Activated CD4-positive, alpha-beta memory T cell treated with anti-CD3 and anti-CD28 coated beads, Interleukin-2, amount 10 ng/mL, durations not matched to agents 7 days and 5 days (primary cell): ENCODE measurements around the gene TXNL4B. TPM values are rescaled to one million over a fixed set of nuclear protein-coding genes. Genes with fewer than 3 reads are reported as not detected.

Experiments
- total RNA-seq, 2 experiments: library from RNA; stranded (reverse); gene quantifications; one replicate each; pipeline ENCODE4 v1.2.3, GENCODE V29; 2021

The TXNL4B gene
- total RNA-seq, 2 experiments from 2014 or later: 15.3 to 16.2 TPM

Other genes starting within 250 kb of the TXNL4B start
- gene ATXN1L, start 247.6 kb downstream of the TXNL4B start, total RNA-seq: 10 to 100 TPM; 23.6 to 24.8 TPM
- 10 to 100 TPM; 11.4 to 11.9 TPM for gene ZNF821, start 209.4 kb downstream of the TXNL4B start, total RNA-seq
- 100 to 1,000 TPM; 227 to 229 TPM for gene IST1, start 198.1 kb downstream of the TXNL4B start, total RNA-seq
- gene PKD1L3, start 93.2 kb downstream of the TXNL4B start, total RNA-seq: under 1 TPM in 1 of 2 experiments, not detected in 1; 0.08 TPM
- gene DHODH, start 84.9 kb downstream of the TXNL4B start, total RNA-seq: 1 to 10 TPM; 6.9 to 7.6 TPM
- gene HP, start 39.1 kb downstream of the TXNL4B start, total RNA-seq: not detected
- gene HPR, start 30.4 kb downstream of the TXNL4B start, total RNA-seq: not detected
- gene DHX38, start 227 bp upstream of the TXNL4B start, total RNA-seq: 10 to 100 TPM; 70.2 to 70.7 TPM
- gene PMFBP1, start 78.5 kb upstream of the TXNL4B start, total RNA-seq: 1 to 10 TPM; 1.5 to 1.8 TPM